Mesendoderm (in vitro differentiated cells): ENCODE measurements around the gene SDHA.
"Not testable (repeated sequence)": the region's sequence is repeated elsewhere in the genome, so short reads cannot be mapped to it uniquely, and the experiment has no call there.

Experiments
- DNase-seq: peaks from one replicate; pipeline ENCODE4 v3.0.0; 2013
- H2AK5ac ChIP-seq: 2 replicates; pipeline ENCODE4 v1.6.1; 2013; ENCODE audit warnings: low read length, inconsistent platforms
- H2BK120ac ChIP-seq: 2 replicates; pipeline ENCODE4 v1.6.1; 2013; ENCODE audit warnings: low read depth, mild to moderate bottlenecking, low read length, moderate library complexity, mixed read lengths
- H2BK15ac ChIP-seq: replicated peaks from 2 replicates; pipeline ENCODE4 v1.6.1; 2013; ENCODE audit warnings: low read depth, mild to moderate bottlenecking, moderate library complexity
- H2BK5ac ChIP-seq: 2 replicates; pipeline ENCODE4 v1.6.1; 2013; ENCODE audit warnings: low read length, inconsistent platforms
- H3K18ac ChIP-seq: 2 replicates; pipeline ENCODE4 v1.6.1; 2013; ENCODE audit warnings: mild to moderate bottlenecking, low read length, mixed read lengths
- H3K23ac ChIP-seq: one replicate; pipeline ENCODE4 v1.6.1; 2013; ENCODE audit warnings: low read length
- H3K27ac ChIP-seq: 2 replicates; pipeline ENCODE4 v1.5.1; 2013; ENCODE audit warnings: low read depth, mild to moderate bottlenecking, inconsistent platforms, low read length, moderate library complexity
- H3K27me3 ChIP-seq: 2 replicates; pipeline ENCODE4 v1.6.1; 2013; ENCODE audit warnings: low read length, control low read depth, mild to moderate bottlenecking, inconsistent platforms; ENCODE audit not compliant: insufficient read depth, poor library complexity
- H3K36me3 ChIP-seq: 2 replicates; pipeline ENCODE4 v1.6.1; 2013; ENCODE audit warnings: low read length, inconsistent platforms; ENCODE audit not compliant: control insufficient read depth, insufficient read depth
- H3K4ac ChIP-seq: one replicate; pipeline ENCODE4 v1.6.1; 2013; ENCODE audit warnings: low read depth, mild to moderate bottlenecking, low read length, moderate library complexity
- H3K4me1 ChIP-seq: 2 replicates; pipeline ENCODE4 v1.6.1; 2013; ENCODE audit warnings: low read depth, low read length, inconsistent platforms; ENCODE audit not compliant: control insufficient read depth
- H3K4me2 ChIP-seq: 2 replicates; pipeline ENCODE4 v1.6.1; 2013; ENCODE audit warnings: low read length
- H3K4me3 ChIP-seq: 2 replicates; pipeline ENCODE4 v1.5.1; 2013; ENCODE audit warnings: mild to moderate bottlenecking, low read length
- H3K56ac ChIP-seq: one replicate; pipeline ENCODE4 v1.6.1; 2013; ENCODE audit warnings: low read length
- H3K79me1 ChIP-seq: 2 replicates; pipeline ENCODE4 v1.6.1; 2013; ENCODE audit warnings: low read length, inconsistent platforms
- H3K79me2 ChIP-seq: 2 replicates; pipeline ENCODE4 v1.6.1; 2013; ENCODE audit warnings: mild to moderate bottlenecking, low read length; ENCODE audit not compliant: control insufficient read depth, insufficient read depth
- H3K9ac ChIP-seq: 2 replicates; pipeline ENCODE4 v1.6.1; 2013; ENCODE audit warnings: low read length, inconsistent platforms
- H4K5ac ChIP-seq: one replicate; pipeline ENCODE4 v1.6.1; 2013; ENCODE audit warnings: low read length
- H4K8ac ChIP-seq: one replicate; pipeline ENCODE4 v1.6.1; 2013; ENCODE audit warnings: low read depth, mild to moderate bottlenecking, control low read depth, low read length, moderate library complexity
- WGBS: extraction: QIAGEN DNeasy Blood & Tissue Kit; methylation state at CpG from one replicate; pipeline ENCODE4 v1.1.7; 2013; ENCODE audit warnings: low lambda C conversion rate, missing lambda C conversion rate; ENCODE audit not compliant: insufficient coverage; ENCODE audit errors: extremely low coverage; 5-methylcytosine and 5-hydroxymethylcytosine counted together

The SDHA gene

DNA sequence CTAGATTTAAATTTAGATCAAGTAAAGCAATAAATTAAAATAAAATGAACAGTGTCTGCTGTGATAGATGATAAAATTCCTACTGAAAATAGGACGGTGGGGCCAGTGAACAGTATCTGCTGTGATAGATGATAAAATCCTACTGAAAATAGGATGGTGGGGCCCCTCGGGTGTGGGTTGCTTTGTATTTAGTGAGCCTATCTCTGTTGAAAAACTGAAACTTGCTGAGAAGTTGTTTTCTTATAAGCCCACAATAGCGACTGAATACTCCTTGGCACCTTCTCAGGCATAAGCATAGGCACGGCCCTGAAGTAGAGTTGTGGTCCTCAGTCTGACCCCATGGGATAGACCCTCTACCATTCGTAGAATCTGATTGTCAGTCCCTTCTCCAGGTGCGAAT lies 5.7 kb downstream of the SDHA start:
- peaks cover 6% of the 10 kb centered on the region for H3K79me1 ChIP-seq
- H3K27me3 ChIP-seq: no peaks in the 10 kb centered on the region
- H3K27ac ChIP-seq: no peak overlapping the region
- no peak overlapping the region for H3K4me3 ChIP-seq
- H3K9ac ChIP-seq: no peak overlapping the region
- H2BK5ac ChIP-seq: no peak overlapping the region
- H2BK15ac ChIP-seq: no peak overlapping the region
- no peak overlapping the region for H3K18ac ChIP-seq
- H3K36me3 ChIP-seq: peaks cover 2% of the 10 kb centered on the region
- no peak overlapping the region for H3K4ac ChIP-seq
- H2BK120ac ChIP-seq: no peak overlapping the region
- no CpG with 5 or more reads among the region's 6 CpGs for WGBS
- no peak overlapping the region for H4K8ac ChIP-seq
- H3K4me1 ChIP-seq: peaks cover 2% of the 10 kb centered on the region
- DNase-seq: no peak
- H2AK5ac ChIP-seq: no peak overlapping the region
- H3K56ac ChIP-seq: no peak overlapping the region
- no peak overlapping the region for H4K5ac ChIP-seq
- no peak overlapping the region for H3K23ac ChIP-seq
- no peak overlapping the region for H3K4me2 ChIP-seq
- H3K79me2 ChIP-seq: peaks cover 26% of the 10 kb centered on the region

DNA sequence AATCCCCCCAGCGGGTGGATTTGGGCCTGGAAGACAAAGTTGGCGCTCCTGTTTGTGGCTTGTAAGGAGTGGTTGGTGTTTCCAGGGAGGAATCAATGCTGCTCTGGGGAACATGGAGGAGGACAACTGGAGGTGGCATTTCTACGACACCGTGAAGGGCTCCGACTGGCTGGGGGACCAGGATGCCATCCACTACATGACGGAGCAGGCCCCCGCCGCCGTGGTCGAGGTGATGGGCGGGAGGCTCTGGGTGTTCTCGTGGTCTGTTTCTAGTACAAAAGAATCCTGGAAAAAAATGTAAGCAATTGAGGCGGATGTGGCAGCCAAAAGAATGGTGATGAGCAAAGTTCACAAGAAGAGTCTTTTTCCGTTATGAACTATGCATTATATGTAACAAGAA lies 7.2 kb downstream of the SDHA start:
- Histone ChIP-seq H4K8ac (no peak overlapping the region), H3K4me3 (no peak overlapping the region), H3K23ac (no peak overlapping the region), H2BK15ac (no peak overlapping the region), H3K36me3 (peaks cover 2% of the 10 kb centered on the region), H3K4ac (no peak overlapping the region), H2BK120ac (no peak overlapping the region), H3K9ac (no peak overlapping the region), H3K79me2 (peaks cover 15% of the 10 kb centered on the region), H3K18ac (no peak overlapping the region), H2AK5ac (no peak overlapping the region), H3K56ac (no peak overlapping the region), H3K79me1 (peaks cover 3% of the 10 kb centered on the region), H3K27me3 (no peaks in the 10 kb centered on the region), H2BK5ac (no peak overlapping the region), H3K27ac (no peak overlapping the region), H4K5ac (no peak overlapping the region), H3K4me2 (no peak overlapping the region), H3K4me1 (no peaks in the 10 kb centered on the region)
- no CpG with 5 or more reads among the region's 14 CpGs for WGBS
- no peak for DNase-seq

DNA sequence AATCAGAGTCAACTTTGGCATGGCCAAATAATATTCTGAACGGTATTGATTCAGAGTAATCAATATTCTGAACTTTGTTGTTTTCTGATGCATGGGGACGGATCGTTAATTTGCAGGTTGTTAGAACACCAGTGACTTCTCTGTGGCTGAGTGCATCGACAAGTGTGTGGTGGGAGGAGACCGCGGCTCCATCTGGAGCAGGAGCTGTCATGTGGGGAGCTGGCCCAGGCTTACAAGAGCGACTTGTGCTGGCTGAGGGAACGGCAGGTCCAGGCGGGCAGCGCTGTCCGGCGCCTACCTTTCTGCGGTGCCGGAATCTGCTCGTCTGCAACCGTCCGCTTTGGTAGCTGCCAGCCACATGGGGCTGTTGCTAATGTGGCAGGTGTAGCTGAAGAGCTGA lies 9.3 kb downstream of the SDHA start:
- H3K4ac ChIP-seq, H2AK5ac ChIP-seq, DNase-seq, H4K5ac ChIP-seq, H3K18ac ChIP-seq, H3K79me1 ChIP-seq, H4K8ac ChIP-seq, H3K4me2 ChIP-seq, H3K4me3 ChIP-seq, H3K79me2 ChIP-seq, H3K27me3 ChIP-seq, H2BK5ac ChIP-seq, H3K36me3 ChIP-seq, H3K23ac ChIP-seq, H3K4me1 ChIP-seq, H3K56ac ChIP-seq, H2BK15ac ChIP-seq, H3K27ac ChIP-seq, H2BK120ac ChIP-seq, H3K9ac ChIP-seq: not testable (repeated sequence)
- no CpG with 5 or more reads among the region's 17 CpGs for WGBS

DNA sequence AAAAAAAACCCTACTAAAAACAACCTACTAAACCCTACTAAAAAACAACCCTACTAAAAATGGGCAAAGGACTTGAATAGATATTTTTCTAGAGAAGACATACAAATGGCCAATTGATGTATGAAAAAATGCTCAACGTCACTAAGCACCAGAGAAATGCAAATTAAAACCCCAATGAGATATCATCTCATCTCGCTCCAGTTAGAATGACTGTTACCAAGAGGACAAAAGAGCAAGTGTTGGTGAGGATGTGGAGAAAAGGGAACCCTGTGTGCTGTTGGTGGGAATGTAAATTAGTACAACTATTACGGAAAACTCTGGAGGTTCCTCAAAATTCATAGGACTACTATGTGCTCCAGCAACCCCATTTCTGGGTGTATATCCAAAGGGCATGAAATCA lies 10.8 kb downstream of the SDHA start:
- no peak overlapping the region for H3K18ac ChIP-seq
- H2BK5ac ChIP-seq: no peak overlapping the region
- DNase-seq: no peak
- H3K4me1 ChIP-seq: no peaks in the 10 kb centered on the region
- H2BK15ac ChIP-seq: no peak overlapping the region
- no peak overlapping the region for H2BK120ac ChIP-seq
- WGBS: no CpG with 5 or more reads among the region's 3 CpGs
- peaks cover 2% of the 10 kb centered on the region for H3K36me3 ChIP-seq
- no peak overlapping the region for H3K4me2 ChIP-seq
- no peak overlapping the region for H3K4ac ChIP-seq
- H3K4me3 ChIP-seq: no peak overlapping the region
- no peak overlapping the region for H3K27ac ChIP-seq
- no peak overlapping the region for H3K9ac ChIP-seq
- H3K79me2 ChIP-seq: no peaks in the 10 kb centered on the region
- H4K8ac ChIP-seq: no peak overlapping the region
- no peak overlapping the region for H2AK5ac ChIP-seq
- no peak overlapping the region for H3K23ac ChIP-seq
- H4K5ac ChIP-seq: no peak overlapping the region
- H3K56ac ChIP-seq: no peak overlapping the region
- H3K79me1 ChIP-seq: no peaks in the 10 kb centered on the region
- H3K27me3 ChIP-seq: no peaks in the 10 kb centered on the region

DNA sequence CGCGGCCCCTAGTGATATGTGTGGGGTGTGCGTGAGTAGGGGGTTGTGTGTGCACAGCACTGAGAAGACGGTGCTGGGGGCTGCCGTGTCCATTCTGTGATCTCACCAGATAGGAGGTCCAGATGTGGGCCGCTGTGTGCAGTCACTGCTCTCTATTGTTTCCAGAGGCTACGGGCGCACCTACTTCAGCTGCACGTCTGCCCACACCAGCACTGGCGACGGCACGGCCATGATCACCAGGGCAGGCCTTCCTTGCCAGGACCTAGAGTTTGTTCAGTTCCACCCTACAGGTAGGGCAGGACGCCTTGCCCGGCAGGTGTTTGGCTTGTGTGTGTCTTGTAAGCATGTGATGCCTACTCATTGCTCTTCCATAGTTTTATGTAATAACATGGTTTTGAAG lies 12.6 kb downstream of the SDHA start:
- DNase-seq: no peak
- WGBS: no CpG with 5 or more reads among the region's 14 CpGs
- no peaks in the 10 kb centered on the region for H3K4me1 ChIP-seq
- H3K18ac ChIP-seq: no peak overlapping the region
- no peak overlapping the region for H4K8ac ChIP-seq
- H3K9ac ChIP-seq: no peak overlapping the region
- H2BK120ac ChIP-seq: no peak overlapping the region
- H3K4ac ChIP-seq: no peak overlapping the region
- H2AK5ac ChIP-seq: no peak overlapping the region
- H3K27me3 ChIP-seq: no peaks in the 10 kb centered on the region
- no peaks in the 10 kb centered on the region for H3K36me3 ChIP-seq
- H4K5ac ChIP-seq: no peak overlapping the region
- no peak overlapping the region for H3K4me3 ChIP-seq
- H2BK15ac ChIP-seq: no peak overlapping the region
- H3K4me2 ChIP-seq: no peak overlapping the region
- no peak overlapping the region for H3K23ac ChIP-seq
- H3K79me1 ChIP-seq: no peaks in the 10 kb centered on the region
- no peak overlapping the region for H3K27ac ChIP-seq
- no peak overlapping the region for H3K56ac ChIP-seq
- no peaks in the 10 kb centered on the region for H3K79me2 ChIP-seq
- no peak overlapping the region for H2BK5ac ChIP-seq

DNA sequence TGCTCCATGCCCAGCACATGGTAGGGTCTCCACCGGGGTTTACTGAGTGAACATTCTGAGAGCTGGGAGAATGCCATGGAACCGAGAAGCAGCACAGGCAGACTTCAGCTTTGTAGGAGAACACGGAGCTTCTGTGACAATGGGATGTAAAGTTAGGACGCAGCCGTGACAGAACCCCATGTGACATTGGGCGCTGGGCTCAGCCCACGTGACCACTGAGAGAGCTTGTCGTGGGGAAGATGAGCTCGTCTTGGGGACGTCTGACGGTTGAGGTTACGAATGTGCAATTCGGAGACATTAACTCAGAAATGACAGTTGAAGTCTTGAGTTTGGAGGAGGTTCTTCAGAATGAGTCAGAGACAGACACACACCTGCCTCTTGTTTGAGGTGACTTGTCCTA lies 13.5 kb downstream of the SDHA start:
- Histone ChIP-seq H3K27ac (no peak overlapping the region), H2AK5ac (no peak overlapping the region), H3K9ac (no peak overlapping the region), H3K79me2 (no peaks in the 10 kb centered on the region), H3K56ac (no peak overlapping the region), H2BK5ac (no peak overlapping the region), H3K4me3 (no peak overlapping the region), H4K5ac (no peak overlapping the region), H3K4me1 (no peaks in the 10 kb centered on the region), H3K23ac (no peak overlapping the region), H3K27me3 (no peaks in the 10 kb centered on the region), H4K8ac (no peak overlapping the region), H3K79me1 (no peaks in the 10 kb centered on the region), H3K18ac (no peak overlapping the region), H3K4ac (no peak overlapping the region), H2BK15ac (no peak overlapping the region), H3K36me3 (no peaks in the 10 kb centered on the region), H2BK120ac (no peak overlapping the region), H3K4me2 (no peak overlapping the region)
- no peak for DNase-seq
- no CpG with 5 or more reads among the region's 13 CpGs for WGBS
